Measurements from ENCODE around the gene RBM15. TPM values are rescaled to one million over a fixed set of nuclear protein-coding genes. Genes with fewer than 3 reads are reported as not detected.

Gene RBM15
- total RNA-seq, 1 donor from 2014 or later, result 26.2 TPM

GRCh38 chr1:110321045-110321444 lies 18.1 kb upstream of the RBM15 start:
- DNase-seq (ENCODE audit: low read depth in 2 of 2), result no peak

- DNase-seq (ENCODE audit: low read depth in 2 of 2), result no peak
Measured at GRCh38 chr1:110321846-110322245, 17.3 kb upstream of the RBM15 start.

GRCh38 chr1:110324667-110325066 lies 14.5 kb upstream of the RBM15 start:
- DNase-seq (ENCODE audit: low read depth in 2 of 2), result no peak

GRCh38 chr1:110326826-110327225 lies 12.4 kb upstream of the RBM15 start:
- DNase-seq (ENCODE audit: low read depth in 2 of 2), result no peak

GRCh38 chr1:110328274-110328673 lies 10.9 kb upstream of the RBM15 start:
- no peak for DNase-seq (ENCODE audit: low read depth in 2 of 2)

- no peak for DNase-seq (ENCODE audit: low read depth in 2 of 2)
Measured at GRCh38 chr1:110328700-110329099, 10.5 kb upstream of the RBM15 start.

GRCh38 chr1:110335265-110335664 lies 3.9 kb upstream of the RBM15 start:
- no peak for DNase-seq (ENCODE audit: low read depth in 2 of 2)

- no peak for DNase-seq (ENCODE audit: low read depth in 2 of 2)
Measured at GRCh38 chr1:110336300-110337039, 2.7 kb upstream of the RBM15 start.

GRCh38 chr1:110337704-110338308 lies 1.4 kb upstream of the RBM15 start:
- peak in 1 of 2 donors; percentile 51 for DNase-seq (ENCODE audit: low read depth in 2 of 2)

- DNase-seq (ENCODE audit: low read depth in 2 of 2), result peak in 1 of 2 donors; percentile 88
Measured at GRCh38 chr1:110338309-110338885, 780 bp upstream of the RBM15 start.

GRCh38 chr1:110339407-110340206 lies 430 bp downstream of the RBM15 start:
- DNase-seq (ENCODE audit: low read depth in 2 of 2), result peak; percentile 48 to 54

GRCh38 chr1:110340207-110340468 lies 961 bp downstream of the RBM15 start:
- DNase-seq (ENCODE audit: low read depth in 2 of 2), result no peak

GRCh38 chr1:110341146-110341871 lies 2.1 kb downstream of the RBM15 start:
- DNase-seq (ENCODE audit: low read depth in 2 of 2), result no peak

- no peak for DNase-seq (ENCODE audit: low read depth in 2 of 2)
Measured at GRCh38 chr1:110341872-110342331, 2.7 kb downstream of the RBM15 start.

GRCh38 chr1:110343249-110343648 lies 4.1 kb downstream of the RBM15 start:
- DNase-seq (ENCODE audit: low read depth in 2 of 2), result no peak

GRCh38 chr1:110344152-110344551 lies 5.0 kb downstream of the RBM15 start:
- no peak for DNase-seq (ENCODE audit: low read depth in 2 of 2)

GRCh38 chr1:110345480-110345879 lies 6.3 kb downstream of the RBM15 start:
- no peak for DNase-seq (ENCODE audit: low read depth in 2 of 2)

- DNase-seq (ENCODE audit: low read depth in 2 of 2), result no peak
Measured at GRCh38 chr1:110346690-110347089, 7.5 kb downstream of the RBM15 start.

- no peak for DNase-seq (ENCODE audit: low read depth in 2 of 2)
Measured at GRCh38 chr1:110347182-110347893, 8.2 kb downstream of the RBM15 start.

GRCh38 chr1:110348050-110348449 lies 8.9 kb downstream of the RBM15 start:
- DNase-seq (ENCODE audit: low read depth in 2 of 2), result no peak

GRCh38 chr1:110348771-110349170 lies 9.6 kb downstream of the RBM15 start:
- no peak for DNase-seq (ENCODE audit: low read depth in 2 of 2)
